ENCODE measurements around the gene SLC31A1. TPM values are rescaled to one million over a fixed set of nuclear protein-coding genes. Genes with fewer than 3 reads are reported as not detected.

SLC31A1 gene
- total and polyA plus RNA-seq, 2 of the 13 experiments (the other 11 are each of a cell fraction or from before 2014, with no cell fraction given), result 62.9 to 70.0 TPM

GRCh38 chr9:113178087-113178486, 43.3 kb upstream of the SLC31A1 start:
- Histone ChIP-seq H3K4me3 (replicated peaks in 1 of 3; ENCODE audit: insufficient read depth in 1 of 3, low read depth in 2 of 3, low read length in 3 of 3) (no peak overlapping the region), H3K79me2 (ENCODE audit: insufficient read depth, low read length) (no peaks in the 10 kb centered on the region), H3K27me3 (ENCODE audit: control insufficient read depth in 1 of 2, insufficient read depth in 2 of 2, low read length in 2 of 2) (no peaks in the 10 kb centered on the region), H3K27ac (ENCODE audit: extremely low read length, insufficient read depth, low read length) (no peak overlapping the region), H3K36me3 (replicated peaks in 1 of 2; ENCODE audit: control insufficient read depth in 1 of 2, insufficient read depth in 2 of 2, low read length in 2 of 2) (peaks cover 15 to 73% of the 10 kb centered on the region in 2 experiments), H4K20me1 (ENCODE audit: insufficient read depth, low read length) (no peaks in the 10 kb centered on the region), H2AFZ (ENCODE audit: low read length) (no peak overlapping the region), H3K4me2 (ENCODE audit: low read depth, low read length) (no peak overlapping the region), H3K4me1 (ENCODE audit: insufficient read depth, low read length) (no peaks in the 10 kb centered on the region), H3K9me3 (ENCODE audit: low read length) (no peaks in the 10 kb centered on the region), H3K9ac (ENCODE audit: insufficient read depth, low read depth, low read length) (no peak overlapping the region)
- ATAC-seq (no peak), DNase-seq (ENCODE audit: low spot score) (no peak), FAIRE-seq (no peak)
- in situ Hi-C loops (cut with HindIII; ENCODE audit: extremely low pct_ligation_motif_present, low pct_unique_long_range_greater_than_20kb), result no loop called here
- 100% methylated on average over 1 of the region's 1 CpG for WGBS (ENCODE audit: low lambda C conversion rate)
- CTCF ChIA-PET (ENCODE audit: low intra/inter-chr PET ratio, low total read pairs), result no interaction called here
- POLR2A ChIA-PET, result no interaction called here
- BruUV-seq (replicated peaks), result no TSS peak
- intact Hi-C loops (cut with micrococcal nuclease; ENCODE audit: unreplicated experiment), result no loop called here
- TF ChIP-seq NRL (CRISPR knock-in tag; IDR thresholded peaks at IDR 0.05; ENCODE audit: borderline replicate concordance) (no peak), SIN3B (IDR thresholded peaks at IDR 0.05; ENCODE audit: low read length) (no peak), ZNF749 (CRISPR knock-in tag; IDR thresholded peaks at IDR 0.05; ENCODE audit: borderline replicate concordance) (no peak), ZNF580 (CRISPR knock-in tag; IDR thresholded peaks at IDR 0.05; ENCODE audit: borderline replicate concordance, low read depth) (no peak), RARA (CRISPR knock-in tag; IDR thresholded peaks at IDR 0.05) (no peak), ZNF281 (CRISPR knock-in tag; IDR thresholded peaks at IDR 0.05; ENCODE audit: borderline replicate concordance) (no peak), GFI1 (CRISPR knock-in tag; IDR thresholded peaks at IDR 0.05; ENCODE audit: borderline replicate concordance) (no peak), ZNF550 (CRISPR knock-in tag; IDR thresholded peaks at IDR 0.05; ENCODE audit: borderline replicate concordance) (no peak), HNRNPH1 (optimal IDR thresholded peaks at IDR 0.05; ENCODE audit: low read depth, low read length) (no peak), RBAK (CRISPR knock-in tag; IDR thresholded peaks at IDR 0.05) (no peak), RNF219 (CRISPR knock-in tag; IDR thresholded peaks at IDR 0.05) (no peak), KDM4B (CRISPR knock-in tag; IDR thresholded peaks at IDR 0.05) (no peak), ARID4A (CRISPR knock-in tag; IDR thresholded peaks at IDR 0.05; ENCODE audit: borderline replicate concordance) (no peak), ZNF253 (CRISPR knock-in tag; IDR thresholded peaks at IDR 0.05; ENCODE audit: borderline replicate concordance) (no peak), SMAD9 (CRISPR knock-in tag; IDR thresholded peaks at IDR 0.05) (no peak)

Data from HepG2 (cell line).